ENCODE measurements around the gene U2AF1.
"Not testable (repeated sequence)": the region's sequence is repeated elsewhere in the genome, so short reads cannot be mapped to it uniquely, and the experiment has no call there.

The U2AF1 gene, protein sequence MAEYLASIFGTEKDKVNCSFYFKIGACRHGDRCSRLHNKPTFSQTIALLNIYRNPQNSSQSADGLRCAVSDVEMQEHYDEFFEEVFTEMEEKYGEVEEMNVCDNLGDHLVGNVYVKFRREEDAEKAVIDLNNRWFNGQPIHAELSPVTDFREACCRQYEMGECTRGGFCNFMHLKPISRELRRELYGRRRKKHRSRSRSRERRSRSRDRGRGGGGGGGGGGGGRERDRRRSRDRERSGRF

DNA sequence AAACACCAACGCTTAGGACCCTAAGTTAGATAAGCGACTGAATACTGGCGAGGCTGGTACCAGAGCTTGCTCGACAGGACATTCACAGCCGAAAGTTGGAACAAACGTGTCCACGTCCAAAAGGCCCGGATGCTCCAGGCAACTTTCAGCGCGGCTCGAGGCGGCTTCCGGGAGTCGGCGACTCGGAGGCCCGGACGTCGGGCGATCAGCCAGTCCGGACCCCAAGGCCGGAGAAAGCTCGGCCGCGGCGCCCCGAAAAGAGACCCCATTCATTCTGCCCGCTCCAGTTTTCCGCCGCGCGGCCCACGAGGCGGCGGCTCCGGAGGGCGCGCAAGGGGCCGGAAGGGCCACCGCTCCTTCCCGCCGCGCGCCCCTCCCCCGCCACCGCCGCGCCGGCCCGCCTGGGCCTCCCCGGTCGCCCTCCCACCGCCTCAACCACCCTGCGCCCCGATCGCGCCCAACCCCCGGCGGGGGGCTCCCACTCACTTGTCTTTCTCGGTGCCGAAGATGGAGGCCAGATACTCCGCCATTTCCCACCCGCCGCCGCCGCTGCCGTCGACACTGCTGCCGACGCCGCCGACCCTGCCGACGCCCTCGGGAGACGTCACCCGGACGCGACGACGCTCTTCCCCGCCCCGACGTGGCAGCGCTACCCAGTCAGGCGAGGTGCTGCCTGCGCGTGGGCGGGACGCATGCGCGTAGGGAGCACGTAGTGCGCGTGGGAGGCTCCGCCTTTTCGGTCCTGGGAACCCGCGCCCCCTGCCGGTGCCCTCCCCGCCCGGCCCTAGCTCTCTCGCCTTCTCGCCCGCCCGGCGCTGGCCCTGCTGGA is at the start of gene U2AF1:
Gene U2AF1, minus strand, starts transcription at position 606 of the 829 bp plus-strand sequence. Its CDS starts 76 bp downstream, at position 530.
- DNase-seq, result peak; percentile 9

DNA sequence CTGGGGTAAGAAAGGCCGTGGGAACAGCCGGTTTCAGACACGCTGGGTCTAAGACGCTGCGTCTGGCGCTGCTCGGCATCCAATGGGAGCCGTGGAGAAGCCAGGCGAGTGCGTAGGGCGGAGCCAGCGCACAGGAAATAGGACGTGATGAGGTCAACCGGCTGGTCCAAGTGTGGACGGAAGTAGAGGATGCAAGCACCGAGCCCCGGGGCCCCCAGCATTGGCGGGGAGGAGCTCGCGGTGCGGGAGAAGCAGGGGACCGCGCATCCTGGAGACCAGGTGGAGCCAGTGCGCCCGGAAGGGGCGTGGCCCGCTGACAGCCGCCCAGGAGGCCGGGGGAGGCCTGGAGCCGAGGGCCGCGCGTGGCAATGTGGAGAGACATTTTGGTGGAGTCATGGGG is 46.2 kb upstream of the U2AF1 start:
- DNase-seq, result not testable (repeated sequence)

DNA sequence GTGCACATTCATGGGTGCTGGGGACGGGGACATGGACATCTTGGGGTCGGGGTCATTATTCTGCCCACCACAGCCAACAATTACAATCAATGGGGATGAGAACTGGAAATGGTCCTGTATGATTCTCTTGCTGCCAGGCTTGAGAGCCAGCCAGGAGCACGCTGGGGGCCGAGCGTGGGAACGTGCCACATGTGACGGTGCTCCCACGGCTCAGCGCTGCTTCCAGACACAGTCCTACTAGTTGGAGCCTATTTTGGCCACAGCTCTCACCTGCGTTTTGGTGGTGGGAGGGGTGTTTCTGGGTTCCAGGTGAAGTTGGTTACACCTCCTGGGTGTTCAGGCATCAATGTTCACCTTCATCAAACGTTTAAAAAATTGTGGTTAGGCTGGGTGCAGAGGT is 42.0 kb upstream of the U2AF1 start:
- not testable (repeated sequence) for DNase-seq

DNA sequence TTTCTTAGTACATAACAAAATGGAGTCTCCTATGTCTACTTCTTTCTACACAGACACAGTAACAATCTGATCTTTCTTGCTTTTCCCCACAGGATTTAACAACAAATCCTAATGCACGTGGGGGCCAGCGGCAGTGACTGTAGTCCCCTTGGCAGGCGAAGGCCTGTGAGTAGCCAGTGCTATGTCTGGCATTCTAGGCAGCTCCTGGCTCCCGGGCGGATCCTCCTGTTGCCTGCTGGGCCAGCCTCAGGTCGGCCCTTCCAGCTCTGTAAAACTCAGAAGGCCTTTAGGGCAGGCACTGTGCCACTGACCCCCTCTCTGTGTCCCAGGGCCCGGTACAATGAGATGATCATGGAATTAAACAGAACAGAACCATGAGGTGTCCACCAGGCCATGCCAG is 40.6 kb upstream of the U2AF1 start:
- not testable (repeated sequence) for DNase-seq

DNA sequence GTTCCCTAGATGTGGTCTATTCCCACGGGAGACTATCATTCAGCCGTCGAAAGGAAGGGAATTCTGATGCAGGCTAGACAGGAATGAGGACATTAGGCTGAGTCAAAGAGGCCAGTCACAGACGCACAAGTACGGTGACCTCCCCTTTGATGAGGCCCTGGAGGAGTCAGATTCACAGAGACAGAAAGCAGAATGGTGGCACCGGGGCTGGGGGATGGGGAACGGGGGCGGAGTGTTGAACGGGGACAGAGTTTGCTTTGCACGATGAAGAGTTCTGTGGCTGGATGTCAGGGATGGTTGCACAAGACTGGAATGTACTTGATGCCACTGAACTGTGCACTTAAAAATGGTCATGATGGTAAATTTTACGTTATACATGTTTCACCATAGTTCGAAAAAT is 39.3 kb upstream of the U2AF1 start:
- DNase-seq, result not testable (repeated sequence)

DNA sequence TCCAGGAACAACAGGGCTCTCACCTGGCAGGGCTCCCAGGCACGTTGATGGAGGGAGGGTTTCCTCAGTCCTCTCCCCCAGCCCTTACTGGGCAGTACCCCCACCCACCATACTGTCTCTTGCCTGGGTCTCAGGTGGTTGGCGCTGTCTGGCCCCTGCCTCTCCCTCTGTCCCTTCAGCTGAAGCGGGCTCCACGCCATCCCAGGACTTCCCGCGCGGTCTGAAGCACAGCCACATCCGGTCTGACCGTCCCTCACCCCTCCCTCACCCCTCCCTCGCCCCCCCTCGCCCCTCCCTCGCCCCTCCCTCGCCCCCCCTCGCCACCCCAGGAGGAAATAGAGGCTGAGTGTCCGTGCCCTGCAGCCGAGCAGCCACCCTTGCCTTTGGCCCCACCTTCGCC is 34.0 kb upstream of the U2AF1 start:
- not testable (repeated sequence) for DNase-seq

DNA sequence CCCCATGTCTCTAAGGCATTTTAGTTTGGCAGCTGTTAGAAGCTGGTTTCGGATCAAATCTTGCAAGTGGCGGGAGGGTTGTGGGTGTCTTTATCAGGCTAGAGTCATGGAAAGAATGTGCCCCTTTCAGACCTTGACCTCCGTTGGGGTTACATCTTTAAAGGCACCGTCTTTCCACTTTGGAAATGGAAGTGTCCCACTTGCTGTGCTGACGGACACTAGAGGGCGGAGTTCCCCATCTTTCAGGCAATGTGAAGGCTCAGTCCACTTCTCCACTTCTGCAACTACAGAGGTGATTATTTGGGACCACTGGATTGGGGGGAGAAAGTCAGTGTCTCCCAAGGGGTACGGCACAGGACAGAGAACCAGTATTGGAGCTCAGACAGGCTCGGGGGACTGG is 31.6 kb upstream of the U2AF1 start:
- DNase-seq, result not testable (repeated sequence)

DNA sequence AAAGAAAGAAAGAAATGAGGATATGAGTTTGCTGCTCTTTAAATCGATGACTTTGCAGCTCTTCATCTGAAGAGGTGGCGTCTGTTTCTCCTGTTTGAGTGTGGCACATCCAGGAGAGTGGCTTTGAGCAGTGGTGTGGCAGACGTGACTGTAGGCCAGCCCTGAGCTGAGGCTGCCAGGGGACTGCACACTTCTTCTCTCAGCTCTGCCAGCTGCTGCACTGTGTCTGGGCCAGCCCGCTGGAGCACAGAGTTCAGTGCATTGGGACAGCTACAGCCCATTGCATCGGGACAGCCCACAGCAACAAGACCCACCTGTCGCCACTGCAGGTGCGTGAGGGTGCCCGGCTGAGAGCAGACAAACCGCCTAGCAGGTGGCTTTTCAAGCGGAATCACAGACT is 27.1 kb upstream of the U2AF1 start:
- not testable (repeated sequence) for DNase-seq

DNA sequence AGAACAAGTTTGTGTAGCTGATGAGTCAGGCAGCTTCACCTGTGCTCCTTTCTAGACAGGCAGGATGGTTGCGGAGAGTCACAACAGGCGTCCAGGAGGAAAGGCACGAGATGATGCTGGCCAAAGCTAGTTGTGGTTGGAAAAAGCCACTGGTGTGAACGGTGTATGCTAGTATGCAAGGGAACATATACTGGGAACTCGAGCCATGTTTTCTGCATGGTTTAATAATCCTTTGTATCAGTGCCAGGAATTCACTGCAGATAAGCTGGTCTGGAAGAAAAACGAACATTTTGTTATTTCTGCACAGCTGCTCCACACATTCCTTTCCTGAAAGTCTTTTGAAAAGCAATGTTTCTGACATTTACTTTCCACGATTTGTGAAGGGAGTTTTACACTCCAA is 22.7 kb upstream of the U2AF1 start:
- DNase-seq, result not testable (repeated sequence)

DNA sequence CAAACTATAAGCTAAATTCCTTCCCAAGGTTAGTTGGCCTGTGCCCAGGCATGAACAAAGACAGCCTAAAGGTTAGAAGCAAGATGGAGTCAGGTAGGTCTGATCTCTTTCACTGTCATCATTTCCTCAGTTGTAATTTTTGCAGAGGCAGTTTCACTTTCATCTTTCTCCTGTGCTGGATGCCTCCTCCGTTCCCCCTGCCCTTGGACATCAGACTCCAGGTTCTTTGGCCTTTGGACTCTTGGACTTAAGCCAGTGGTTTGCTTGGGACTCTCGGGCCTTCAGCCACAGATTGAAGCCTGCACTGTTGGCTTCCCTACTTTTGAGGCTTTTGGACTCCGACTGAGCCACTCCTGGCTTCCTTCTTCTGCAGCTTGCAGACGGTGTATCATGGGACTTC is 8.6 kb upstream of the U2AF1 start:
- DNase-seq, result not testable (repeated sequence)

DNA sequence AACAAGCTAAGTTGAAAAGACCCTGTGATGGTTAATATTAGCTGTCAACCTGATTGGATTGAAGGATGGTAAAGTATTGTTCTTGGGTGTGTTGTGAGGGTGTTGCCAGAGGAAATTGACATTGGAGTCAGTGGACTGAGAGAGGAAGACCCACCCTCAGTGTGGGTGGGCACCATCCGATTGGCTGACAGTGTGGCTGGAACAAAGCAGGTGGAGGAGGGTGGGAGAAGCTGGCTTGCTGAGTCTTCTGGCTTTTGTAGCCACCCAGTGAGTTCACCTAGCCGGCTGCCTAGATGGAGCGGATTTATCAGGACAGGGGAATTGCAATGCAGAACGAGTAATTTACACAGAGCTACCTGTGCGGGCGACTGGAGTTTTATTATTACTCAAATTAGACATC is 7.1 kb upstream of the U2AF1 start:
- DNase-seq, result not testable (repeated sequence)

DNA sequence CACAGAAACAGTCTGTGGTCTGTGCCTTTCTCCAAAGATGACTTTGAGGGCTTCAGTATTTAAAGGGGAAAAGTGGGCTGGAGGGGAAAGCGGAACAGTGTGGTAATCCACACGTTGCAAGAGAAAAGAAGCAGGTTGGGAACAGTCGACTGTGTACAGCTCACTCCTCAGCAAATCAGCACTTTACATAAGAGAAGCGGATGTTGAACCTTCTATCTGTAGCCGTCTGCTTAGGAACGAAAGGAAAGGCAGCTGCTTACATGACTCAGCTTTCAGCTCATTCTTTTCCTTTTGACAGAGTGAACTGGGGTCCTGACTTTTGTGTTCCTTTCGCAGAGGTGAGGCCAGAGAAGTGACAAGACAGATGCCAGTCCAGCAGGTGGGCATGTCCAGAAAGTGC is 1.6 kb upstream of the U2AF1 start:
- not testable (repeated sequence) for DNase-seq

DNA sequence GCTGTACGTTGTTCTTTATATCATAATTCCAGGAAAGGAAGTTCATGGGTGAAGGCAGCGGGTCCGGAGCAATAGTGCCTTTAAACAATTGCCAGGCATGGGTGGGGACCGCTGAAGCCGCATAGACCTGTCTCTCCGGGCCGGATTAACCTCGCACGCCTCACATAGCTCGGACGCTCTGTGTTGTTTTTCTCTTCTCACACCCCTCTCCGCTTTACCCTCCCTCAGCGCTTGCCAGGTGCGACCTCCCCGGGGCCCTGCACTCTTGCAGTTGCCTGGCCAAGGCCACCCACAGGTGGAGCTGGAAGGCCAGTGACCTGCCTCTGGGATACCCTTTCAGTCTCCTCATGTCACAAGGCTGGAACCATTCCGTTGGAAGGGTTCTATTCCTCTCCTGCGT is 807 bp upstream of the U2AF1 start:
- DNase-seq, result not testable (repeated sequence)

DNA sequence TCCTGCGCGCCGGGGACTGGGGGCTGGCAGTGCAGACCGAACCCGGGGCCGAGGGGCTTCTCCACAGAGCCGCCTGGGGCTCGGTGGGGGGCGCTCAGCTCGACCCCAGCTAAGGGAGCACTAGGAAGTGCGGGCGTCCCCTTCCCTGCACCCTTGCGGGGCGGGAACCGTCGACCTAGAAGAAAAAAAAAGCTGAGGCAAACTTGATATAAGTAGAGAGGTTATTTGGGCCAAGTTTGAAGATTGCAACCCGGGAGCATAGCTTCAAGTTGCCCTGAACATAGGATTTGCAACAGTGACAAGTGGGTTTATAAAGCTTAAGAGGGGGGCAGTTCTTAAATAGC is 396 bp upstream of the U2AF1 start:
- DNase-seq, result not testable (repeated sequence)

DNA sequence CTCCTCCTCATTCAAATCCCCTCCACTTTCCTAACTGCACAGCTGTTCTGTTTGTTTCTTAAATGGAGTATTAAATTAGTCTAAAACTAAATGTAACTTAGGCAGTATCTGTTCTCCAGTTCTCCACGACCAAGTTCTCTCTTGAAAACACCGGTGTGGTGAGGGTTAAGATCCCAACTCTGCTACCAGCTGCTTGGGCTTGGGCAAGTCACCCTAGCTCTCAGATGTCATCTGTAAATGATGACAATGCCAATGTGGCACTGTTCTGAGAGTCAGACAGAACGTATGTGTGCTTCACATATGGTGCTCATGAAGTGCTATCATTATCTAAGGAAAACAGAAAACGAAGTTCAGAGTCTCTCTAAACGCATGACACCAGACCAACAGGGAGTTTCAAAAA is 2.7 kb downstream of the U2AF1 start:
- DNase-seq, result not testable (repeated sequence)

DNA sequence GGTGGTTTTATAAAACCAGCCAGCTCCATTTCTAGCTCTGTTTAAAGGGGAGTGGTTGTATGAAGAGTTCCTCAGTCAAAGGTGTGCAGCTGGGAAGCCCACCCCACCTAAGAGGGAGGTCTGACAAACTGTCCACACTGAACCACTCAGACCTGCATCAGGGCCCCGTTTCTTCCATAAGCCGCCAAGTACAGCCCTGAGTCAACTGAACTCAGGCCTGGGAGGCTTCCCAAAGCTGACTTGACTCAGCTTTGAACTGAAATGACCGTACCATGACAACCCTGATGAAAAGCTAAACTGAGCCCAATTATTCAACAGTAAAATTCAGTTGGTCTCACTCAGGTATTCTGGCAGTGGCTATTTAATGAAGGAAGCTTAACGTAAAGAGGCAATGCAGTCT is 5.1 kb downstream of the U2AF1 start:
- not testable (repeated sequence) for DNase-seq

DNA sequence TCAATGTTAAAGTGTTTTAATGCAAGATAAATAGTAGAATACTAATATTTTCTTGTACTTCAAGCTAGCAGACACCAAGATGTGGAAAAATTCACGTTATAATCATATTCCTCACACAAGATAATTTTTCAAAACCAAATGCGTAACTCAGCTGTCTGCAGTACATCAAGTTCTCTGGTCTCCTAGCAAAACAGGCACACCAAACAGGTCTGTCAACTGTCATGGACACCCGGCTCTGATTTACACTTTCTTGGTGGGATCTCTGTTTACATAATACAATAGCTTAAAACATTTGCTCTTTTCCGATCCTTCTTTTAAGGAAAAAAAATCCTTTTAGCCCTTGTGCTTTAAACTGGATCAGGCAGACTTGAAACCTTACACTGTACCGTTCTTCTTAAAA is 5.7 kb downstream of the U2AF1 start:
- not testable (repeated sequence) for DNase-seq

DNA sequence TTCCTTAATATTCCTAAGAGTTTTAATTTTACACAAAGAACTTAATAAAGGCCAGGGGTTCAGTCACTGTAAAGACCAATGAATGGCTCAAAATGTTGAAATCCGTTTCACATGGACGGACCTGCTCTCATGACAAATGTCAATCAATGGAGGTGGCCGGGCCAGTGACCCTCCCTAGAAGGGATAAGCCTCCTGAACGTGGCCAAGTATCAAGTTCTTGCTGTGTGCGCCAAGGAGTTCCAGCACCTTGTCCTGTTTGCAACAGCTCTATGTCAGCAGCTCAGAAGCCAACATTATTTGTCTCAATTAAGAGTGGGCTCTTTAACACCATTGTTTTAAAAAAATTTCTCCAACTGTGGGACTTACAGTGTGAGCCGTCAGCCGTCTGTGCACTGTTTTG is 6.4 kb downstream of the U2AF1 start:
- not testable (repeated sequence) for DNase-seq

DNA sequence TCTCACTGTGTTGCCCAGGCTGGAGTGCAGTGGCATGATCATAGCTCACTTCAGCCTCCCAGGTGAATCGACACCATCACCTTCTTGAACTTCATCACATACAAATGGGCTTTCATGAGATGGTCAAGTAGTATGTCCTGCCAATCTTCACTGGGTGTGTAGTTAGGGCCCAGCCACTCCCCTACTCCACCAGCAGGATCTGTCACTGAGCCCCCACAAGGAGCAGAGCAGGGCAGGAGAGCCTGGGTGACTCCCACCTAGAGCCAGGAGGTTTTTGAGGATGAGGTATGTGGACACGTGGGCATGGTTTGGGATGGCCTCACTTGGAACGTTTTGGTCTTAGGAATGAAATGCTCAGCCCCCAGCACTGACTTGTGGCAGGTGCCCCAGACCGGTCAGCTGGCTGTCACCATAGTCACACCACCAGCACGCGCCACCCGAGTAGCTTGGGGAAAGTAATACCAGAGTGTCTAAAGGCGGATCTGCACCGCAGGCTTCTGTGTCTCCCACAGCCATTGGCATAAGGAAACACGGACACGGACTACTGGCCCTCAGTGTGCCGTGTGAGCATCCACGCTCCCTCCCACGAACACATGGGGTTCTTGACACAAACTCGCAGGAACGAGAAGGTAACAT is 15.3 kb downstream of the U2AF1 start:
- DNase-seq, result not testable (repeated sequence)

DNA sequence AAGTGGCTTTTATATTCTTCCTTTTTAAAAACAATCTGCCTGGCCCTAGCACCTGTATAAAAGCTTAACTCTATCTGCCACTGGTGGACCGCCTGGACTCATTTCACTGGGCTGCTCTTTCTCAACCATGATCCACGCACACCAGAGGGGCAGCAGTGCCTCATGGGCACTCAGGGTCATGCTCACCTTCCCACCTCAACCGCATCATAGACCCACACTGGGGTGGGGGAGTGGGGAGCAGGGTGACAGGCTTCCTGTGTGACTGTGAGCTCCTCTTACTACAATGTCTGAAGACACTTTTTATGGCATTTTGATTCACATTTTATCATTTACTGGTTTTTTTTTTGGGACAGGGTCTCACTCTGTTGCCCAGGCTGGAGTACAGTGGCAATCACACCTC is 16.4 kb downstream of the U2AF1 start:
- DNase-seq, result not testable (repeated sequence)

DNA sequence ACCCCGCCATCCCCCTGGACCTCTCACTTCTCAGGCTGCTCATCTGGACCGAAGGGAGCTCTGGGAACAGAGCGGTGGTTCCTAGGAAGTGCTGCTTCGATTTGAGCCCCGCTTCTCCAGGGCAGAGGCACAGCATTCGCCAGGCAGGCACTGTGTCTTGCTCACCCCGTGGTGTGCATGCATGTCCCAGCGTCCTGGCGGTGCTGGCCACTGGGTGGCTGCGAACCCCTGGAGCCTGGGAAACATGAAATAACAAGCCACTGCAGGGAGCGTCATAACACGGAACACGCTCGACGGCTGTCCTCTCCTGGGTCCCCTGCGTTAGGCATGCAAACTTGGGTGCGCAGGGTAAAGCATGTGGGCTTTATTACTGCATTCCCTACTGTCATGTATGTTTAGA is 17.9 kb downstream of the U2AF1 start:
- not testable (repeated sequence) for DNase-seq

DNA sequence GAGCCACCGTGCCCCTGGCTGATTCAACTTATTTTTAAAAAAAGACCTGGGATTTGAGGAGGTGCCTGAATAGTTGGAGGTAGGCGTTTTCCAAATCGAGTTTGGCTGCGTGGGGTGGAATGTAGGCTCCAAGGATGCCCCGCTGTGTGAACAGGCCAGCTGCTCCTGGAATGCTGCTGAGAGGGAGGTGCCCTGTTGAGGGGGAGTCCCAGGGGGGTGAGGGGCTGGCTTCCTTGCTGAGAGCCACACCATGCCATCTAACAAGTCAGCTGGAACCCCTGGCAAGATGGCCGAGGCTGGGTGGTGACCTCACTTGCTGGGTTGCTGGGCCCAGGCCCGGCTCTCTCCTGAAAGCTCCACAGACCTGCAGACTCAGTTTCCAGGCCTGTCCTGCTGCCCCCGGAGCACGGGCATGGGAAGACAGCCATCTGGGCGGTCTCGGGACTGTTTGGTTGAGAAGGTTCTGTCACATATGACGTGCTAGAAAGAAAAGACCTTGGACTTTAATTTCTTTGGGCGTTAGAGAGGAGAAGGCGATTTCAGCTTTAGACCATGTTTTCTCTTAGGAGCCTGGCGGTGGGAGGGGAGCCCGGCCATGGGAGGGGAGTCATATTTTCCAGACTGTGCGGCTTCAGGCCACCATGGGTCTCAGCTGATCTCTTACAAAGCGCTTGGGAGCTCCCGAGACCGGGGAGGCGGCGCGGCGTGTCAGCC is 24.6 kb downstream of the U2AF1 start:
- not testable (repeated sequence) for DNase-seq

DNA sequence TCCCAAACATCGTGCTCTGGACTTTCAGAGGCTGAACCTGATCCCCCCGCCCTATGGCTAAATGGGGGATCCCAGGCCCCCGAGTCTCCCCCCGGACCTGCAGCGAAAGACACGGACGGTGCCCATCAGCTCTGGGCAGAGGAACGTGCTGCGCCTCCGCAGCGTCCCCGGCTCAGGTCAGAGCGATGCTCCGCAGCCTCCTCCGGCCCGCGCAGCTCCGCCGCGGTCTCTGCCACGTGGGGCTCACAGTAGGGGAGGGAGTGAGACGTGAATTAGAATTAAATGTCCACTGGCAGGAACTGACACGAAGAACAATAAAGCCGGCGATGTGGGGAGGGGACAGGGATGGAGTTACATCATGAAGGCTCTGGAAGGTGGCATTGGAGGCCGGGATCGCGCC is 30.7 kb downstream of the U2AF1 start:
- not testable (repeated sequence) for DNase-seq
